A549 (cell line): ENCODE results near the gene ATP13A3. TPM values are rescaled to one million over a fixed set of nuclear protein-coding genes. Genes with fewer than 3 reads are reported as not detected.

ENCODE experiments used
- ATAC-seq, 2 experiments: fragments of 200-7000 bp in 1 of 2; fragments of >200 bp in 1 of 2; cut with Nextera tagmentation in 1 of 2; cut with Tn5 transposase in 1 of 2; 3 replicates each; pipeline versions ENCODE4 v1.8.0 to v1.9.1; 2018 to 2020; ENCODE audit warnings: mild to moderate bottlenecking in 1 of 2, moderate library complexity in 1 of 2
- CTCF ChIA-PET: fragments of 300-600 bp; sonication (Branson Sonifier 250); formaldehyde crosslinking; extraction: SDS; loops from one replicate; lab custom pipeline; 2021; ENCODE audit warnings: antibody characterized with exemption, inconsistent platforms; lab: Yijun Ruan, JAX
- POLR2A ChIA-PET: fragments of 350-600 bp; formaldehyde crosslinking; extraction: SDS; loops from one replicate; lab custom pipeline; 2021; ENCODE audit warnings: antibody characterized with exemption, inconsistent platforms; lab: Yijun Ruan, JAX
- DNase-seq, 2 experiments: peaks; one replicate each; pipeline versions ENCODE4 v3.0.0 to v3.0.0-alpha.2; 2011 to 2016; ENCODE audit warnings: low read depth in 1 of 2, low spot score in 1 of 2
- FAIRE-seq: peaks from 2 replicates; lab custom pipeline; 2011; peaks lifted over from hg19 to GRCh38; lab: Jason Lieb, UNC
- H3K27ac ChIP-seq, 2 experiments: fragments of >200 bp; sonication (Bioruptor Twin); formaldehyde crosslinking; 3 replicates each; pipeline ENCODE4 v1.5.1; 2016 to 2017
- H3K4me1 ChIP-seq: fragments of >200 bp; sonication (Bioruptor Twin); formaldehyde crosslinking; 3 replicates; pipeline ENCODE4 v1.6.1; 2016
- H3K4me2 ChIP-seq: fragments of >200 bp; sonication (Bioruptor Twin); formaldehyde crosslinking; 3 replicates; pipeline ENCODE4 v1.6.1; 2016
- H3K4me3 ChIP-seq: fragments of >200 bp; sonication (Bioruptor Twin); formaldehyde crosslinking; 3 replicates; pipeline ENCODE4 v1.5.1; 2016
- H3K9me3 ChIP-seq: fragments of >200 bp; sonication (Bioruptor Twin); formaldehyde crosslinking; 3 replicates; pipeline ENCODE4 v1.6.1; 2016
- CBX2 ChIP-seq: fragments of 200-600 bp; sonication (generic); IDR thresholded peaks from 2 replicates; pipeline ENCODE4 v1.6.1; 2016; ENCODE audit warnings: low read depth, mild to moderate bottlenecking, borderline replicate concordance
- CBX8 ChIP-seq: fragments of 200-600 bp; sonication (generic); IDR thresholded peaks from 2 replicates; pipeline ENCODE4 v1.6.1; 2016
- CHD2 ChIP-seq: fragments of 150-350 bp; IDR thresholded peaks from 2 replicates; pipeline ENCODE4 v1.6.1; 2014; ENCODE audit warnings: low read length; ENCODE audit not compliant: partially characterized antibody
- CHD4 ChIP-seq: fragments of 200-600 bp; sonication (generic); IDR thresholded peaks from 2 replicates; pipeline ENCODE4 v1.6.1; 2016; ENCODE audit warnings: antibody characterized with exemption, mild to moderate bottlenecking, borderline replicate concordance
- EP300 ChIP-seq, 2 experiments: fragments of >200 bp; sonication (Bioruptor Twin); formaldehyde crosslinking; IDR thresholded peaks; 2 replicates in 1 of 2; 3 replicates in 1 of 2; pipeline ENCODE4 v1.6.1; 2016 to 2017
- FOSB ChIP-seq: fragments of 250-450 bp; sonication (Bioruptor Pico); IDR thresholded peaks from 2 replicates; pipeline ENCODE4 v1.5.0; 2020; ENCODE audit warnings: mild to moderate bottlenecking, moderate library complexity
- FOXS1 ChIP-seq: fragments of 250-450 bp; sonication (Bioruptor Pico); IDR thresholded peaks from 2 replicates; pipeline ENCODE4 v1.5.0; 2020; ENCODE audit warnings: mild to moderate bottlenecking, moderate library complexity
- HDAC2 ChIP-seq: fragments of 200-600 bp; sonication (generic); IDR thresholded peaks from 2 replicates; pipeline ENCODE4 v1.6.1; 2016
- JUNB ChIP-seq: fragments of >200 bp; sonication (Bioruptor Twin); formaldehyde crosslinking; IDR thresholded peaks from 2 replicates; pipeline ENCODE4 v1.6.1; 2016
- MAFK ChIP-seq: fragments of 450-650 bp; IDR thresholded peaks from 2 replicates; pipeline ENCODE4 v1.6.1; 2014; ENCODE audit not compliant: partially characterized antibody
- NFE2L2 ChIP-seq: fragments of 150-350 bp; conservative IDR thresholded peaks from 2 replicates; pipeline ENCODE4 v1.6.1; 2014; ENCODE audit warnings: low read length
- RAD21 ChIP-seq, 2 experiments: fragments of >200 bp in 1 of 2; sonication (Bioruptor Twin) in 1 of 2; formaldehyde crosslinking in 1 of 2; IDR thresholded peaks in 1 of 2; conservative IDR thresholded peaks in 1 of 2; 2 replicates in 1 of 2; 3 replicates in 1 of 2; pipeline ENCODE4 v1.6.1; 2012 to 2018; ENCODE audit warnings: inconsistent platforms in 1 of 2
- SREBF2 ChIP-seq: fragments of 450-650 bp; IDR thresholded peaks from 2 replicates; pipeline ENCODE4 v1.6.1; 2014; ENCODE audit warnings: mild to moderate bottlenecking, moderate library complexity
- TP53 ChIP-seq: fragments of 250-450 bp; sonication (Bioruptor Pico); IDR thresholded peaks from 2 replicates; pipeline ENCODE4 v1.5.0; 2021; ENCODE audit warnings: mild to moderate bottlenecking, moderate library complexity
- ZC3H11A ChIP-seq: fragments of 450-650 bp; IDR thresholded peaks from 2 replicates; pipeline ENCODE4 v1.6.1; 2014; ENCODE audit warnings: antibody characterized with exemption, mild to moderate bottlenecking
- ZNF302 ChIP-seq: fragments of 250-450 bp; sonication (Bioruptor Pico); IDR thresholded peaks from 2 replicates; pipeline ENCODE4 v1.9.0; 2021; ENCODE audit warnings: inconsistent platforms, mild to moderate bottlenecking, moderate library complexity
- ZSCAN20 ChIP-seq: fragments of 250-450 bp; sonication (Bioruptor Pico); IDR thresholded peaks from 2 replicates; pipeline ENCODE4 v1.8.0; 2022; ENCODE audit warnings: mild to moderate bottlenecking, moderate library complexity
- WGBS: methylation state at CpG from one replicate; pipeline ENCODE4 v1.1.6; 2017; ENCODE audit errors: missing lambda C conversion rate; 5-methylcytosine and 5-hydroxymethylcytosine counted together
- polyA plus RNA-seq, 4 experiments: library from polyadenylated mRNA; depleted of rRNA in 3 of 4; stranded (reverse); fragments of >200 nt; fragmentation: RNase III in 1 of 4; extraction: RNeasy Plus Mini Kit Qiagen cat#74134 plus additional on column Dnase treatment in 1 of 4; gene quantifications; 2 replicates in 3 of 4; 3 replicates in 1 of 4; pipeline ENCODE4 v1.2.3, GENCODE V29; 2011 to 2017
- TF ChIP-seq, protein P1 (sequence below): IDR thresholded peaks from 2 replicates; pipeline ENCODE4 v1.6.1; 2012; ENCODE audit warnings: low read depth, borderline replicate concordance
- TF ChIP-seq, protein P2 (sequence below): fragments of 200-600 bp; sonication (generic); IDR thresholded peaks from 2 replicates; pipeline ENCODE4 v1.6.1; 2016; ENCODE audit warnings: antibody characterized with exemption, mild to moderate bottlenecking, moderate library complexity
- TF ChIP-seq, protein P3 (sequence below): fragments of >200 bp; sonication (Bioruptor Twin); formaldehyde crosslinking; IDR thresholded peaks from 3 replicates; pipeline ENCODE4 v1.5.1; 2016

ATP13A3 gene
- polyA plus RNA-seq, 2 of the 4 experiments (the other 2 are of a cell fraction) = 63.6 to 102 TPM

DNA sequence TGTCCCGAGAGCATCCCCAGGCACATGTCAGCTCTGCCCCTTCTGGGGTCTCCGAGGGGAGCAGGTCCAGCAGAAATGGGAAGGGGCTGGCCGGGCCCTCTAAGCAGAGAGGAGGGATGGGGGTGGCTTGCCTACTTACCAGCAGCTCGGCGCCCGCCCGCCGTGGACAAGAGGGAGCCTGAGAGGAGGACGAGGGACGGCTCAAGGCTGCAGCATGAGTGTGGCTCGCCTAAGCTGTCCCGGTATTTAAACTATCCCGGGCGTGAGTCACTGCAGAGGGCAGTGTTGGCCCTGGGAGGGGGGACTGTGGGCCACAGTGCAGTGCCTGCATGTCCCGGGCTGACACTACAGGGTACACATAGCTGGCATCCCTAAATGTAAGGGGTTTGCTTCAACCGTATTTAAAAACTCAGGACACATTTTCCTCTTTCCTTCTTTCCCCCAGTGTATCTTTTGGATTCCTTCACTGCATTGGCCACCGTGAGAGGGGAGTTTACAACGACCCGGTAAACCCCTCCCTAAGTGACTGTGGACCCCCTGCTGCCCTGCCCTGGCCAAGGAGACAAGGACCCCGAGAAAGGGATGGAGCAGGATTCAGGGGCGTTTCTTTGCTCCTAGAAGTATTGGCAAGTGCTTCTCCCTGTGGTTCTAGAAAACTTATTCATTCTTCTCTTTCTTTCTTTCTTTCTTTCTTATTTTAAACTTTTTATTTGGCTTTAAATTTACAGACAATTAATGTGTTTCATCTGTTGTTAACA is 117.1 kb downstream of the ATP13A3 start, which contains the start of gene LRRC15:
LRRC15 (minus strand) TSS at position 222 of the 758 bp plus-strand sequence. CDS start 8,700 bp downstream, outside the sequence.
- peak within 1 kb of the TSS; percentile 62 for H3K4me2 ChIP-seq

DNA sequence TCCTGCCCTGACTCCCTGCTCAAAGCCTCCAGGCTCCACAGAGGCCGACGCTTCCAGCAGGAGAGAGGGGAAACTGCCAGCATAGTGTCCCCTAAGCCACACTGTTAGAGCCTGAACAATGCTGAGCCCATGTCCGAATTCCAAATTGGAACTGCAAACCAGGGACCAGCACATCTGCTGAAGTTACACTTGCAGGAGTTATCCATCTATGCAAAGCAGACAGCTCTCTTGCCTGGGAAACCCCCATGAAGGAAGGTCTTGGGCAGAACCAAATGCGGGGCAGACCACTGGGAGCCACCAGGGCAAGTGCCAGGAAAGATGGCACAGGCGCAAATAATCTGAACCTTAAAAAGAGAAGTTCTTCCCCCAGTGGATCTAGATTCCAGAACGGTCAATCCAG is 117.9 kb downstream of the ATP13A3 start:
- CTCF ChIA-PET = interaction anchor here (1.0 to 1.8 kb wide), 2 partner anchors 33 to 36 kb away, joined by 3 to 6 read pairs; no protein-coding TSS in a partner anchor
- Histone ChIP-seq H3K4me1 (peaks cover 6% of the 10 kb centered on the region; the same call in 1 of the 3 replicates), H3K4me3 (no peak overlapping the region)
- ATAC-seq = no peak
- TF ChIP-seq MAFK = no peak
- TF ChIP-seq FOSB = no peak
- TF ChIP-seq RAD21 (conservative IDR thresholded peaks at IDR 0.05 in 1 of 2, IDR thresholded peaks at IDR 0.05 in 1 of 2) = no peak
- no peak for TF ChIP-seq ZC3H11A
- TF ChIP-seq, protein P1, sequence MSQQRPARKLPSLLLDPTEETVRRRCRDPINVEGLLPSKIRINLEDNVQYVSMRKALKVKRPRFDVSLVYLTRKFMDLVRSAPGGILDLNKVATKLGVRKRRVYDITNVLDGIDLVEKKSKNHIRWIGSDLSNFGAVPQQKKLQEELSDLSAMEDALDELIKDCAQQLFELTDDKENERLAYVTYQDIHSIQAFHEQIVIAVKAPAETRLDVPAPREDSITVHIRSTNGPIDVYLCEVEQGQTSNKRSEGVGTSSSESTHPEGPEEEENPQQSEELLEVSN = no peak
- TF ChIP-seq CHD2 = no peak
- no peak for TF ChIP-seq ZSCAN20
- no peak for TF ChIP-seq SREBF2
- no peak for TF ChIP-seq FOXS1
- TF ChIP-seq TP53 (CRISPR knock-in tag) = no peak
- no peak for TF ChIP-seq CBX8
- TF ChIP-seq EP300 (IDR thresholded peaks at IDR 0.05) = no peak
- TF ChIP-seq ZNF302 (CRISPR knock-in tag) = no peak
- no peak for TF ChIP-seq JUNB
- TF ChIP-seq NFE2L2 = no peak
- TF ChIP-seq, all 56 proteins: peak for 0
- POLR2A ChIA-PET = no interaction called here
- FAIRE-seq = no peak
- Histone ChIP-seq H3K9me3 (no peaks in the 10 kb centered on the region), H3K27ac (no peak overlapping the region), H3K4me2 (no peak overlapping the region; the same call in 2 of the 3 replicates)
- no peak for DNase-seq
- 78% methylated on average over 6 of the region's 6 CpGs for WGBS

More for the DNA sequence above, 117.1 kb downstream of the ATP13A3 start, which contains the start of gene LRRC15:
- DNase-seq (peak; percentile 27 to 35), ATAC-seq (peak; percentile 91 to 93), FAIRE-seq (no peak)
- ChIA-PET CTCF (interaction anchor here (0.7 to 1.8 kb wide), 2 partner anchors 27 to 36 kb away, joined by 3 to 6 read pairs; no protein-coding TSS in a partner anchor), POLR2A (no interaction called here)
- H3K9me3 ChIP-seq = no peaks in the 10 kb centered on the region
- H3K4me3 ChIP-seq = no peak within 1 kb of the TSS
- peak within 1 kb of the TSS in 1 of 2 experiments; percentile 22; a peak in 1 of 6 replicates for H3K27ac ChIP-seq
- 3% methylated on average over 18 of the region's 21 CpGs for WGBS
- peaks cover 6% of the 10 kb centered on the region; the same call in 1 of the 3 replicates for H3K4me1 ChIP-seq
- peak in 1 of 2 experiments; percentile 25; a peak in 1 of 5 replicates for TF ChIP-seq RAD21 (conservative IDR thresholded peaks at IDR 0.05 in 1 of 2, IDR thresholded peaks at IDR 0.05 in 1 of 2)
- no peak for TF ChIP-seq HDAC2
- TF ChIP-seq, protein P2, sequence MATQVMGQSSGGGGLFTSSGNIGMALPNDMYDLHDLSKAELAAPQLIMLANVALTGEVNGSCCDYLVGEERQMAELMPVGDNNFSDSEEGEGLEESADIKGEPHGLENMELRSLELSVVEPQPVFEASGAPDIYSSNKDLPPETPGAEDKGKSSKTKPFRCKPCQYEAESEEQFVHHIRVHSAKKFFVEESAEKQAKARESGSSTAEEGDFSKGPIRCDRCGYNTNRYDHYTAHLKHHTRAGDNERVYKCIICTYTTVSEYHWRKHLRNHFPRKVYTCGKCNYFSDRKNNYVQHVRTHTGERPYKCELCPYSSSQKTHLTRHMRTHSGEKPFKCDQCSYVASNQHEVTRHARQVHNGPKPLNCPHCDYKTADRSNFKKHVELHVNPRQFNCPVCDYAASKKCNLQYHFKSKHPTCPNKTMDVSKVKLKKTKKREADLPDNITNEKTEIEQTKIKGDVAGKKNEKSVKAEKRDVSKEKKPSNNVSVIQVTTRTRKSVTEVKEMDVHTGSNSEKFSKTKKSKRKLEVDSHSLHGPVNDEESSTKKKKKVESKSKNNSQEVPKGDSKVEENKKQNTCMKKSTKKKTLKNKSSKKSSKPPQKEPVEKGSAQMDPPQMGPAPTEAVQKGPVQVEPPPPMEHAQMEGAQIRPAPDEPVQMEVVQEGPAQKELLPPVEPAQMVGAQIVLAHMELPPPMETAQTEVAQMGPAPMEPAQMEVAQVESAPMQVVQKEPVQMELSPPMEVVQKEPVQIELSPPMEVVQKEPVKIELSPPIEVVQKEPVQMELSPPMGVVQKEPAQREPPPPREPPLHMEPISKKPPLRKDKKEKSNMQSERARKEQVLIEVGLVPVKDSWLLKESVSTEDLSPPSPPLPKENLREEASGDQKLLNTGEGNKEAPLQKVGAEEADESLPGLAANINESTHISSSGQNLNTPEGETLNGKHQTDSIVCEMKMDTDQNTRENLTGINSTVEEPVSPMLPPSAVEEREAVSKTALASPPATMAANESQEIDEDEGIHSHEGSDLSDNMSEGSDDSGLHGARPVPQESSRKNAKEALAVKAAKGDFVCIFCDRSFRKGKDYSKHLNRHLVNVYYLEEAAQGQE = no peak
- TF ChIP-seq CBX2 = no peak
- TF ChIP-seq, protein P3, sequence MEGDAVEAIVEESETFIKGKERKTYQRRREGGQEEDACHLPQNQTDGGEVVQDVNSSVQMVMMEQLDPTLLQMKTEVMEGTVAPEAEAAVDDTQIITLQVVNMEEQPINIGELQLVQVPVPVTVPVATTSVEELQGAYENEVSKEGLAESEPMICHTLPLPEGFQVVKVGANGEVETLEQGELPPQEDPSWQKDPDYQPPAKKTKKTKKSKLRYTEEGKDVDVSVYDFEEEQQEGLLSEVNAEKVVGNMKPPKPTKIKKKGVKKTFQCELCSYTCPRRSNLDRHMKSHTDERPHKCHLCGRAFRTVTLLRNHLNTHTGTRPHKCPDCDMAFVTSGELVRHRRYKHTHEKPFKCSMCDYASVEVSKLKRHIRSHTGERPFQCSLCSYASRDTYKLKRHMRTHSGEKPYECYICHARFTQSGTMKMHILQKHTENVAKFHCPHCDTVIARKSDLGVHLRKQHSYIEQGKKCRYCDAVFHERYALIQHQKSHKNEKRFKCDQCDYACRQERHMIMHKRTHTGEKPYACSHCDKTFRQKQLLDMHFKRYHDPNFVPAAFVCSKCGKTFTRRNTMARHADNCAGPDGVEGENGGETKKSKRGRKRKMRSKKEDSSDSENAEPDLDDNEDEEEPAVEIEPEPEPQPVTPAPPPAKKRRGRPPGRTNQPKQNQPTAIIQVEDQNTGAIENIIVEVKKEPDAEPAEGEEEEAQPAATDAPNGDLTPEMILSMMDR = 0 out of 3 replicates have a peak, but pooled peaks have one; percentile 10
- no peak for TF ChIP-seq CHD4
- TF ChIP-seq EP300 (IDR thresholded peaks at IDR 0.05) = no peak
